Stimulated activated CD4-positive, alpha-beta T cell treated with anti-CD3 and anti-CD28 coated beads, Interleukin-1b, Interleukin-23, amount 100 ng/mL, for 4 hours (primary cell): Measurements from ENCODE around the gene KCNJ3.

Source experiments
- DNase-seq, 2 donors: peaks; one replicate each; pipeline ENCODE4 v3.0.0-alpha.2; 2020; ENCODE audit warnings: low read depth in 2 of 2

KCNJ3 gene, protein sequence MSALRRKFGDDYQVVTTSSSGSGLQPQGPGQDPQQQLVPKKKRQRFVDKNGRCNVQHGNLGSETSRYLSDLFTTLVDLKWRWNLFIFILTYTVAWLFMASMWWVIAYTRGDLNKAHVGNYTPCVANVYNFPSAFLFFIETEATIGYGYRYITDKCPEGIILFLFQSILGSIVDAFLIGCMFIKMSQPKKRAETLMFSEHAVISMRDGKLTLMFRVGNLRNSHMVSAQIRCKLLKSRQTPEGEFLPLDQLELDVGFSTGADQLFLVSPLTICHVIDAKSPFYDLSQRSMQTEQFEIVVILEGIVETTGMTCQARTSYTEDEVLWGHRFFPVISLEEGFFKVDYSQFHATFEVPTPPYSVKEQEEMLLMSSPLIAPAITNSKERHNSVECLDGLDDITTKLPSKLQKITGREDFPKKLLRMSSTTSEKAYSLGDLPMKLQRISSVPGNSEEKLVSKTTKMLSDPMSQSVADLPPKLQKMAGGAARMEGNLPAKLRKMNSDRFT

DNA sequence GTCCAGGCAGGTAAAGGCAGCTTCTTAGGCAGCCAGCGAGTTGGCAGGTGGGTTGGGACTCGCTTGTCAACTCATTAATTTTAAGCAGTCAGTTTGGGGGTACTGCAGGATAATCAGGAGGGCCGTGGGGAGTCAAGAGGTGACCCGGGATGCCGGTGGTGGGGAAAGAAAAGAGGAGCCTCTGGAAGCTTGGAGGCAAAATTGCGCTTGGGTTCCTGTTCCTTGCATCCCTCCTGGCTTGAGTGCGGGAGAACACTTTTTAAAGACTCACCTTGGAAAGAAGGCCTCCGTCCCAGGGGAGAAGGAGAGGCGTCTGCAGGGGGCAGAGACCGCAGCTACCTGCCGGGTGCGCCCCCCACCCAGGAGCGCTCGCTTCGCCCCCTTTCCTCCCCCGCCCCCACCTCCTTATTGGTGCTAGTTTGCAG is at the start of gene KCNJ3:
KCNJ3 (plus strand) TSS at position 400 of the 425 bp plus-strand sequence. CDS start 81 bp downstream, outside the sequence.
- no peak for DNase-seq

DNA sequence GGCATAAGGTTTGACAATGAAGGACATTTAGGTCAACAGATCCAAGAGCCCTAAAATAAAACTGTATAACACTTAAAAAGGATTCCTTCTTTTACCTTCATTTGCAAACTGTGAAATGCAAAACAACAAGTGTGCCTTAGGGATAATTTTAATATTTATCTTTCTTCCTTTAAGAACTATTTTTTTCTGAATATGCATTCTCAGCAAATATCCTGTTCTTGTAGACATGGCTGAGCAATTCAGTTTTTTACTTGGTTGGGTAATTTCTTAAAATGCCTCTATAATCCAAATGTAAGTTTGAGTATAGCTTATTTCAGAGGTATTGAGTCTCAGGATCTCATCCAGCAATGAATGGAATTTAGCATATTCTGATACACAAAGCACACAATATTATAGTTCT is 43.0 kb upstream of the KCNJ3 start:
- no peak for DNase-seq

DNA sequence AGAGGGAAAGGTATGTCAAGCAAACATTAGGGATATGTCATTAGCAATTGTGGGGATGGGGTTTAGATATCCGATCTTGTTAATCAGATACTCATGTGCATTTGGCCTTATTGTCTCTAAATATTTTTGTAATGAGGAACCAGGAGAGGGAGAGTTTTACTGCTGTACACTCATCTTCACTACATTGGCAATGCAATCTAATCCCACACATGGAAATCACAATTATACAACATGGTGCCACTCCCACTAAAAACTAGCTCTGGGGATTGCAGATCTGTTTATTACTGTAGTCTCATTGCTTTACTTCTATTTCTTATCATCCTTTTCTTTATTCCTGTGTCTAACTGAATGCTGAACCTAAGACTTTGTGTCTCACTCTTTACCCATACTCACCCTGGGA is 39.6 kb upstream of the KCNJ3 start:
- DNase-seq, result no peak

DNA sequence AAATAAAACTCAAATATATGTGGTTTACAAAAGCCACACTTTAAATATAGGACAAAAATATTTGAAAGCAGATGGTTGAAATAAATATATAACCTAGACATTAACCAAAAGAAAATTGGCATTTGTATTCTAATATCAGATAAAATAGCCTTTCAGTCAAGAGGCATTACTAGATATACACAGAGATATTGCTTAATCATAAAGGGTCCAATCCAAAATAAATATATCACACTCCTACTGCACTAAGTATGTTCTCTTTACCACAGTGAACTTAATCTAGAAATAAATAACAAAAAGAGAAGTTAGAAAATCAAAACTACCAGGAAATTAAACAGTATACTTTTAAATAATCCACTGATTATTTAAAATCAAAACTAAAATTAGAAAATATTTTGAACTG is 34.2 kb upstream of the KCNJ3 start:
- DNase-seq, result no peak

DNA sequence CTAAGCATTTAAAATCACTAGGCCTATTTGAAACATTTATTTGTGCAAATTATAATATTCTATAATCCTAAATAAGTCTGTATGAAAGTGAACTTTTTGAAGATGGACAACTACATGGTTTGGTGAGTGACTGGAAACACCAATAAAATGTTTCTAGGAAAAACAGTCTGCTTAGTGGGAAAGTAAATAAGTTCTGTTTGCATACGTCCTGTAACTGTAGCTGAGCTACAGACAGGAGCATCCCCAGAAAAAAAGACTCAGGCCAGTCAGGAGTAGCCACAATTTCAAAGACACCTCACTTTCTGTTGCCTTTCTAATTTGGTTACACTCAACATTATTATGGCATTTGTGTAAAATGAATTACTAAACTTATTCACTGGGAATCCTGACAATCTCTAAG is 28.4 kb upstream of the KCNJ3 start:
- no peak for DNase-seq

DNA sequence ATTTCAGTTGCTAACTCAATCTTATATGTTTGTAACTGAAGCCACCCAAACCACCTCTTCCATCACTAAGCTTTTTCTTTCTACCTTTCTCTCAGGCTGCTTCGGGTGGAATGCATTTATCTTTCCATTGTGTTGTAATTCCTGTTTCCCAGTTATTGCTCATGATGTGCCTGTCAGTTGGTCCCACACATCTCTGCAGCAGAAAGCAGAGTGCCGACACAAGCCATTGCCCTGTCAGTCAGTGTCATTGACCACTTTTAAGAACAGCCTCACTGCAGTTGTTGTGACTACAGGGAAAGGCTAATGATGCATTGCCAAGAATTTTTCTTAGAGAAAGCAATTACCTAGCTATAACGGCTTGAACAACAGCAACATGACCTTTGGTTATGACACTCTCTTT is 24.8 kb upstream of the KCNJ3 start:
- no peak for DNase-seq

DNA sequence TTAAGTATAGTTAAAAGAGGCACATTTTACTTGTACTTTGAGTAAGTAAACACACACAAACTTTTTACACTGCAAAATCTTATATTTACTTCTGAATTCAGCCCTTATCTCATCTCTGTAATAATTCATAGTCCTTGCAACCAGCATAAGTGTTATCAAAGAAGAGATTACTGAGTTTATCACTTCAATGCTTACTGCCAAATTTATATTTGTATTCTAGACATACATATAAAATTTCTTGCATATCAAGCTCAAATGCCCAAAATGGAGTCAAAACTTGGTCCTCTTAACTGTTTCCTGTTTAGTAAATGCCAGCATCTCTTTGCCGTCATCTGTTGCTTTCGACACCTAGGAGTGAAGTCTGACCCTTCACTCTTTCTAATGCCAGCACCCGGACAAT is 21.1 kb upstream of the KCNJ3 start:
- no peak for DNase-seq

DNA sequence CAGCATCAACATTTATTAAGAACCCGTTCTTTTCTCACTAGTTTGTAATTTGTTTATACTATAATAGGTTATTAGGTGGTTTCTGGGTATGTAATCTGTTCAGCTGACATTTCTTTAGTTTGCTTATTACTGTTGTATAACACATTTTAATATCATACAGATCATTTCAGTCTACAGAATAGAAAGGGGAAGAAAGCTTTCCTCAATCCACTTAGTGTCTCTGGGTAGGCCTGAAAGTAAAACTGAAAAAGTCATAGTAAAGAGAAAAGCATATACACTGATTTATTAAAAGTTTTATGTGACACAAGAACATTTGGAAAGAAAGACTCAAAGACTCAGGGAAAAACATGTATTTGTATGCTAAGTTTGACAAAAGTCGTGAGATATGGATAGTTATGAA is 16.8 kb upstream of the KCNJ3 start:
- DNase-seq, result no peak

DNA sequence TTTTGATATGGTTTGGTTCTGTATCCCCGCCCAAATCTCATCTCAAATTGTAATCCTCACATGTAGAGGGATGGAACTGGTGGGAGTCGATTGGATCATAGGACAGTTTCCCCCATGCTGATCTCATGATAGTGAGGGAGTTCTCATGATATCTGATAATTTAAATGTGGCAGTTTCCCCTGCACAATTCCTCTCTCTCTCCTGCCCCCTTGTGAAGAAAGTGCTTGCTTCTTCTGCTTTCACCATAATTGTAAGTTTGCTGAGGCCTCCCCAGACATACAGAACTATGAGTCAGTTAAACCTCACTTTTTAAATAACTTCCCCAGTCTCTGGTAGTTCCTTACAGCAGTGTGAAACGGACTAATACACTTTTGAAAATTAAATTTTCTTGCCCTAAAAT is 12.3 kb upstream of the KCNJ3 start:
- DNase-seq, result no peak

DNA sequence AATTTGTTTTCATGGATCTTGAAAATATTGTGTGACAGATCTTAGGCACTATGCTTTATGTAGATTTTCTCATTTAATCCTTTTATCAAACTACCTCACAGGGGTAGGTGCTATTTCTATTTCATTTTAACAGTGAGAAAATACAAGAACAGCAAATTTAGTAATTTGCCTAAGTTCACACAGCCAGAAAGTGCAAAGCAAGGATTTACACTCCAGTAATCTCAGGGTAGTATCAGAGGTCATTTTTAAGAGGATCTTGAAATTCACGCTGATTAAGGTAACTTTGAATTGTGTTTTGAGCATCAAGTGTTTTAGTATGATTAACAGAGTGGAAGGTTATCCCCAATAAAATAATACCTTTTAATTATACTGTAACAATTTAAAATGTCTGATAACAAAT is 10.1 kb upstream of the KCNJ3 start:
- no peak for DNase-seq

DNA sequence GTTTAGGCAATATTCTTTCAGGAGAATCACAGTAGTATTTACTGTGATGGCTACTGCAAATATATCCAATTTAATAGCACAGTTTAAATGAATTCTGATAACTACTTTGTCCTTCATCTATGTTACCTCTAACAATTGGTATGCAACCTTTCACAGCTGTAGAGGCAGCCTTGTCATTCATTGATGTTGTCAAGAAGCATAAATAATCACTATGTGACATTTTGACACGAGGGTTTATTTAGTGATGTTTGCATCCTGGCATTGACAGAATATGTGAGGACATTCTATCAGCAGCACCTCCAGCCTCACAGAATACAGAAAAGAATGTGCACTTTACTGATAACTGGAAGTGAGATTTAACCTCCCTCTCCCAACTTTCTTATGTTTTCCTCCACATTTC is 9.3 kb upstream of the KCNJ3 start:
- no peak for DNase-seq

DNA sequence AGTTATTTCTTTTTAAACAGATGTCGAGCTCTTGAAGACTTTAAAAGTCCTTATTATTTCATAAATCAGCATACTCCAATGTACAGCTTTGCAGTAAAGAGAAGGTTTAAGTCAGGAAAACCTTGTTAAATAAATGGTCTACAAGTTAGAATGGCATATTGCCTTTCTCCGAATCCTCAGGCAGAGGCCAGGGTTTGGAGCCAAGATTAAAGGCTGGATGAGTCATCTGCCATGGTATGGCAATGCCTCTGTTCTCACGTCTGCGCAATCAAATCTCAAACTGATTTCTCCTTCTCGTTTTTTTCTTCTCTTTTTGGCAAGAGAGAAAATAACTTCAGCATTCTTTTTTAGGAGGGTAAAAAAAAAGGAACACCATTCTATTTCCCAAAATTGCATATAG is 5.6 kb upstream of the KCNJ3 start:
- DNase-seq, result no peak

DNA sequence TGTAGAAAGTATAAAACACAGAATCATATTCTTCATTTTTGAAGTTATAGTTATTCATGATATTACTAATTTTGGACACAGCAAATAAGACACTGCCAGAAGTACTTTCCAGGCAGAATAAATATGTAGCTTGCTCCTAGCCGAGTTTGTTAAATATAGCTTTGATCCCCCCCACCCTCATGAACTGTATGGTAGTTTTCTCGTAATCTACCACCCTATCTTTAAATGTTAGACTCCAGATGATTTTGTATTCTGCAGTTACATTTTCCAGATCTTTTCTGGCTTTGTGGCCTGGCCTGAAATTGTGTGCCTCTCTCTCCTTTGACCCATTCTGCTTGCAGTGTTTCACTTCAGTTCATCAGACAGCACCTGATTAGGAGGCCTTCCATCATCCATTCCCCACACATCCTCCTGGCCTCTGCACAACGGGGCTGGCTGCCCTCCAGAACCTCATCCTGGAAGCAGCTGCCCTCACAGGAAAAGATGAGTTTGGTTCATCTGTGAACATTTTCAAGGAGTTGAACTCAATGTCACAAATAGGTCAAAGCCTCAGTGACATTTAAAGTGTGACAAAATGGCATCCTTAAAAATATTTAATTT is 4.7 kb upstream of the KCNJ3 start:
- no peak for DNase-seq

DNA sequence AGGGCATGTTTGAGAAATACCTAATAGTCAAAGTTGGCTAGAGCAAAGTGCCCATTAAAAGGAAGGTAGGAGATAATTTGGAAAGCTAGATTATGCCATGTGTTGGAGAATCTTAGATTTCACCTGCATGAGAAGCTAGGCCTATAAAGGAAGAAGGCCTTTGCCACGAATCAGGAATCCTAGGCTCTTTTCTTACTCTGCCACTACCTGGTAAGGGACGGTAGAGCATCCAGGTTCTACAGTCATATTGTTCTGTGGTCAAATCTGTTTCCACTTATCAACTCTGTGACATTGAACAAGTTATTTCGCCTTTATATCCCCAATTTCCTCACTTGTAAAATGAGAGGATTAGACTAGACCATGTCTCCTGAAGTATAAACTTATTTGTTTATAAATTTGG is 3.6 kb upstream of the KCNJ3 start:
- DNase-seq, result no peak

DNA sequence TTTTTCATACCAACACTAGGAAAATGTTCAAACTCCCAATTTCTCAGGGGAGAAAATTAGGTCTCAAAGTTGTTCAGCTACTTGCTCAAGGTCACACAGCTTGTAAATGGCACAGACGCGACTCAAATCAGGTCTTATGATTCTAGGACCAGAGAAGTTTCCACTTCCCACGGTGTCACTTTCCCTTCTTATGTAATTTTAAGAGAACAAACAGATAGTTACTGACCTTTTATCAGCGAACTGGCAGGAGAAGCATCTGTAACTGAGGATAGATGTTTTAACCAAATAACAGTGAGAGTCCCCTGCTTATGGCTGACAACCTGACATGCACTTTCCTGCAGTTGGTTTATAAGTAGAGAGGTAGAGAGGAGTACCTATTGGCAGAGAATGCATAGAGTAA is 2.1 kb upstream of the KCNJ3 start:
- DNase-seq, result no peak

DNA sequence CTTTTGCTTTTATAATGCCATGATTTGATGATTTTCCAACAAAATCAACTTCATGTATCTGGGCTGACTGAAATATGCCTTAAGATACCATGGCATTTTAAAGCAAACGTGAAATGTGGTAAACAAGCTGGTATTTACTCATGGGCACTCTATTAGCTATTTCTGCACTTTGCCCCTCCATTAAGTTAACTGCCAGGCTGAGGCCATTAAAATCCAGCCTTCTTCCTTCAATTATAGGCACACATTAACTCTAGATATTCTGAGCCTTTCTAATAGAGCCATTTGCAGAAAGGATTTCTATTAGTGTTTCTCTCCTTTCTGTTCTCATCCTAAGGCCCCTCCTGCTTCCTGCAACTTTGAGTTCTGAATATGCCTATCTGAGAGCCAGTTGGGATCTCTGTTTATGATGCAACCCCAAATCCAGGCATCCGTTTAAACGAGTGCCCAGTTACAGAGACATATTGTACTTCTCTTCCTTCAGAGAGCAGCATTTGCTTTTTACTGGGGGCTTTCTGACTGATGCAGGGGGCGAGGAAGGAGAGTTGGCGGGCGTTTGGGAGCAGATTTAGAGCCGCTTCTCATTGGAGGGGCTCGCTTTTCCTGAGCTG is 1.6 kb upstream of the KCNJ3 start:
- DNase-seq, result no peak

DNA sequence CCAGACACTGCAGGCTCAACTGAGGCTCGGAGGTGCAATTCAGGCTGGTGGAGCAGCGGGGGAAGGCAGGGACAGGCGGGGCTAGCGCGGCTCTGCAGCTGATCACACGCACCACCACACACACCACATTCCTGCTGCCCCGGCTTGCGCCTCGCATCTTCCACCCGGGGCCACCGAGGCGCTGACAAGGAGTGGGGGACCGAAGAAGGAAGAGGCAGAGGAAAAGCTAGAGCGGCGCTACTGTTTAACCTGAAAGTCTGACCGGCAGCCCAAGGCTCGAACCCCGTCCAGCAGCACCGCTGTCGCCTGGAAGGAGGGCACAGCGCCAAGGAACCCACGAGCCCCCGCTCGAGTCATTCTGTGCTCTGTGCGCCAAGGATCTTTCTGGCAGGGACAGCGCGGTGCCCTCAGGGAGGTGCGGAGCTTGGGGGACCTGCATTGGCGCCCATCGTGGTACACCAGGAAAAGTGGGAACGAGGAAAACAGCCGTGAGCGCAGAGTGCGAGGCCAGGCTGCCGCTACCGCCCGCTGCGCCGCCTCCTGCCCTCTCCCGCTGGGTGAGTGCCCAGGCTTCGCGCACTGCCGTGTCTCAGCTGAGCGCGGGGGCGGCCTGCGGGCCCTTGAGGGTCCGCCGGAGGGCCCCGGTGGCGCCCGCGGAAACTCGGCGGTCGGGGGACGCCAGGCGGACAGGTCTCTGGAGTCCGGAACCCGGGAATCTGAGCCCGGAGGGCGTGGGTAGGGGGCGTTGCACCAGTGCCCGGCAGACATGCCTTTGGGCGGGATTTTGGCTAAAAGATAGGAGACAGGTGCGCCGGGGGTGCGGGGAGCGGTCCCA is 860 bp upstream of the KCNJ3 start:
- DNase-seq, result no peak

DNA sequence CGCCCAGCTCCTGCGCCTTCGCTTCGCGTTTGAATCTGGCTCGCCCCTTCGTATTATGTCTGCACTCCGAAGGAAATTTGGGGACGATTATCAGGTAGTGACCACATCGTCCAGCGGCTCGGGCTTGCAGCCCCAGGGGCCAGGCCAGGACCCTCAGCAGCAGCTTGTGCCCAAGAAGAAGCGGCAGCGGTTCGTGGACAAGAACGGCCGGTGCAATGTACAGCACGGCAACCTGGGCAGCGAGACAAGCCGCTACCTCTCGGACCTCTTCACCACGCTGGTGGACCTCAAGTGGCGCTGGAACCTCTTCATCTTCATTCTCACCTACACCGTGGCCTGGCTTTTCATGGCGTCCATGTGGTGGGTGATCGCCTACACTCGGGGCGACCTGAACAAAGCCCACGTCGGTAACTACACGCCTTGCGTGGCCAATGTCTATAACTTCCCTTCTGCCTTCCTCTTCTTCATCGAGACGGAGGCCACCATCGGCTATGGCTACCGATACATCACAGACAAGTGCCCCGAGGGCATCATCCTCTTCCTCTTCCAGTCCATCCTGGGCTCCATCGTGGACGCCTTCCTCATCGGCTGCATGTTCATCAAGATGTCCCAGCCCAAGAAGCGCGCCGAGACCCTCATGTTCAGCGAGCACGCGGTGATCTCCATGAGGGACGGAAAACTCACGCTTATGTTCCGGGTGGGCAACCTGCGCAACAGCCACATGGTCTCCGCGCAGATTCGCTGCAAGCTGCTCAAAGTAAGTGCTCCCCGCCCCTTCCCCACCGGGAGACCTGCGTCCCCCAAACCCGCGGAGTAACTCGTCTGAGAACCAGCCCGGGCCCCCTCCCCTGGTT is 453 bp downstream of the KCNJ3 start:
- no peak for DNase-seq

DNA sequence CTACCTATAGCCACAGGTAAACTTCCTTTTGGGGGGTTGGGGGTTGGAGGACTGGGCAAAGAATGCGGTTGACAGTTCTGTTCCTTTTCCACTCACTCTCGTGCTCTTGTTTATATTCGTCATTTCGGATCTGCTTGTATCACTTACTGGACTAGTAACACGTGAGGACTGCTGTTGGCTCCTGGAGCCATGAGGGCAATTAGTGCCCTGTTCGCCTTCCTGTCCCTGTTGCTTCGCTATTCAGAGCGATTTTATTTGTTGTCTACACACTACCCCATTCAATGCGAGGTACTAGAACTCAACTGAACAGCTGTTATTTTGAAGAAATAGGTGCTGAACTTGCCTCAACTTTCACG is 1.1 kb downstream of the KCNJ3 start:
- no peak for DNase-seq

DNA sequence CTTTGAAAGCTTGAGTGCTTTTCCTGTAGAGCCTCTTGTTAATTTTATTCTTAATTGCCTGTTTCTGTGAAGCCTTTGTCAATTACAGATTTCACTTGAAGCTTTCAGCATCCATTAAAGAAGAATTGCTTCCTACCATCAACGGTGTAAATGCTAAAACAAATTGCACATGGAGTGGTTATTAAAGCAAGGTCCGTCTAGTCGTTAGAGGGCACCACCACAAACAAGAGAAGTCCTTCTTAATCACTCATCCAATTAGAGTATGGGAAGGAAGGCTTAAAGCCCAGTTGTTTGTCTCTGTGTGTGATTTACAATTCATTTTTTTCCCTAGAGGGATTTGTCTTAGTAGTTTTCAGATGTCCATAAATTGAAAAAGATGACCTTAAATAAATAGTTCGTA is 1.6 kb downstream of the KCNJ3 start:
- DNase-seq, result no peak

DNA sequence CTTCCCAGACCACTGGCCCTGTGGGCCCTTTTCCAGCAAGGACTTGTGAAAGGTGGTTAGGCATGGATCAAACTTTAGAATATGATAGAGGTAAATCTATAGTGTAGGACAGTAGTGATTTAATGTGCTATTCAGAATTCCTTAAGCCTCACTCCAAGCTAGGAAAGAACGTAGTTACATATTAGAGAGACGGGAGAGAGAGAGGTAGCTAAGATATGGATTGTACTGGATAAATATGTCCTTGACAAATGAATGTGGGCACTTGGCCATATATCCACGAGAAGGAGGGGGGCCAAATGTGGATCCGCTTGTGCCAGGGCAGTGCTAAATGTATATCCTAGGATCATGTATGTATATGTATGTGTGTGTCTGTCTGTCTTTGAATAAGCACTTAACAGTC is 6.5 kb downstream of the KCNJ3 start:
- DNase-seq, result no peak
